ENCODE results near the gene PSMG4.

PSMG4 gene

GRCh38 chr6:3258720-3259490 is at the start of gene PSMG4:
TSS of gene PSMG4 (plus strand) at chr6:3258947. CDS start at chr6:3259023, 76 bp downstream.
- peak in 1 of 2 experiments; percentile 65 for DNase-seq

- no peak for DNase-seq
Measured at GRCh38 chr6:3209114-3210023, 49.4 kb upstream of the PSMG4 start.

GRCh38 chr6:3210024-3210610 is 48.6 kb upstream of the PSMG4 start:
- DNase-seq: no peak

DNA sequence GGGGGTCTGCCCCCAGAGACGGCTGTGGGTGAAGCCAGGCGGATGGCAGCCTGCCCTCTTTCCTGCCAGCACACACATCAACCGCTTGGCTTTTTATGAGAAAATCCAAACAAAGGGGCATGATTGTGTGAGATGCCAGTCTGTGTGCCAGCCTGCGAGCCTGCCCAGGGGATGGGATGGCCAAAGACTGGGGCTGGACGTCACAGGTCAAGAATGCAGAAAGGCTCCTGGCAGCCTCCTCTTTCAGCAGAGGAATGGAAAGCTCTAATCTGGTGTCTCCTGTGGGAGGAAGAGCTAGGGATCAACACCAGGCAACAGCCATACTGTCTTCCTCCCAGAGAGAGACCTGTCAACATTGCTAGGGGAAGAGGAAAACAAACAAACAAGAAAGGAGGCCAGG is 47.1 kb upstream of the PSMG4 start:
- DNase-seq: no peak

GRCh38 chr6:3212261-3212660 is 46.5 kb upstream of the PSMG4 start:
- DNase-seq: no peak

DNA sequence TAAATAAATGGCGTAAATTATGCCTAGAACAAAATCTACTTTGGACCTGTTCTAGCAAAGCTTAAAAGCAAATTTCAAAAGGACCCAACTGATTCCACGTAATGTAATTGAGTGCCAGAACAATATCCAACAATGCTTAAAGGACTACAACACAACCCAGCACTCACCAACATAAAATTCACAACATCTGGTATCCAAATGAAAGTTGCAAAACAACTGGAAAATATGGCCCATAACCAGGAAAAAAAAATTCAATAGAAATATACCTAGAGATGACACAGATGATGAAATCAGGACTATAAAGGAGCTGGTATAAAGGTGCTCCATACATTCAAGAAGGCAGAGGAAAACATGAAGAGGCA is 45.4 kb upstream of the PSMG4 start:
- DNase-seq: no peak

- no peak for DNase-seq
Measured at GRCh38 chr6:3214898-3215297, 43.8 kb upstream of the PSMG4 start.

DNA sequence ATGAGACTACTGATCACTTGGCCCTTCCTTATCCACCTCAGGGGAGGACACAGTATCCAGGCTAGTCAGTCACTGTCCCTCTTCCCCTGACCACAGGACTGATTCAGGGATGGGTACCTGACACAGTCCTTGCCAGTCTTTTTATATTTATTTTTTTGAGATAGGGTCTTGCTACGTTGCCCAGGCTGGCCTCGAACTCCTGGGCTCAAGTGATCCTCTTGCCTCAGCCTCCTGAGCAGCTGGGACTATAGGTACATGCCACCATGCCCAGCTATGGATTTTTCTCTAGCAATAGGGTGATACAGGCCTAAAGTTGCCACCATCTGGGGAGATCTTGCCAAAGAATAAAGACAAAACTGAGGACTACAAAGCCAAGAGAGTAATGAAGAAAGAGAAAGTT is 41.5 kb upstream of the PSMG4 start:
- DNase-seq: no peak

GRCh38 chr6:3218266-3218665 is 40.5 kb upstream of the PSMG4 start:
- no peak for DNase-seq

DNA sequence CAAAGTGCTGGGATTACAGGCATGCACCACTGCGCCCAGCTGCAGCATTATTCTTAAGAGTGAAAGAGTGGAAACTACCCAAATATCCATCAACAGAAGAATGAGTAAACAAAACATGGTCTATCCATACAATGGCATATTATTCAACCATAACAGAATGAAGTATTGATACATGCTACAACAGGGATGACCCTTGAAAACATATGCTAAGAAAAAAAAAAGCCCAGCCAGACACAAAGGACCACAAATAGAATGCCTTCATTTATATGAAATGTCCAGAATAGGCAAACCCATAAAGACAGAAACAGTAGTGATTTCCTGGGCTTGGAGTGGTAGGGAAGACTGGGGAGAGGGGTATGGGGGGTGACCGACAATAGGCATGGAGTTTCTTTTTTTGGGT is 38.4 kb upstream of the PSMG4 start:
- DNase-seq: no peak

GRCh38 chr6:3221578-3221977 is 37.2 kb upstream of the PSMG4 start:
- no peak for DNase-seq

DNA sequence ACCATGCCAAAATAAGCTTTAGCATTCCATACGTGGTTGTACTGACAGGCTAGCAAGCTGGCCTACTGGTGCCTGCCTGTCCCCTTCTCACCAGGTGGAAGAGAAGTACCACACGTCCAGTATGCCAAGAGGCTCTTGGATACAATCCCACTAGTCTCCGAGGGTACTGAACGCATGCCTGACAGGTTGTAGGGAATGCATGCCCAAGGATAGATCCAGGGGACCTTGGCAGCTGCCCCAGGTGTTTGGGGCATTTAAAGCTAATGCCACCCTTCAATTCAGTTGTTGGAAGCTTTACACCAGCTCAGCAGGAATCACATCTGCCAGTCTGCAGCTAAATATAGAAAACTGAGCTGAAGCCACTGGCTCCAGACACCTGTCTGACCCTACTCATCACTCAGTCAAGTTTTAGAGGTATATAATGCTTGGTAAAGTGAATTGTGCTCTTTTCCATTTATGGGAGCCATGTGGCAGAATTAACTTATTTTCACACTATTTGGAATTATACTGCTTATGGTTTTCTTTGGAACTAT is 36.2 kb upstream of the PSMG4 start:
- DNase-seq: no peak

- DNase-seq: no peak
Measured at GRCh38 chr6:3226042-3226441, 32.7 kb upstream of the PSMG4 start.

GRCh38 chr6:3226481-3227362 is 32.0 kb upstream of the PSMG4 start:
- DNase-seq: no peak

- no peak for DNase-seq
Measured at GRCh38 chr6:3227363-3228045, 31.2 kb upstream of the PSMG4 start, which contains the start of gene TUBB2B. TSS of gene TUBB2B (minus strand) at chr6:3227653. CDS start at chr6:3227543, 110 bp downstream.

GRCh38 chr6:3228046-3228671 is 30.6 kb upstream of the PSMG4 start:
- no peak for DNase-seq

DNA sequence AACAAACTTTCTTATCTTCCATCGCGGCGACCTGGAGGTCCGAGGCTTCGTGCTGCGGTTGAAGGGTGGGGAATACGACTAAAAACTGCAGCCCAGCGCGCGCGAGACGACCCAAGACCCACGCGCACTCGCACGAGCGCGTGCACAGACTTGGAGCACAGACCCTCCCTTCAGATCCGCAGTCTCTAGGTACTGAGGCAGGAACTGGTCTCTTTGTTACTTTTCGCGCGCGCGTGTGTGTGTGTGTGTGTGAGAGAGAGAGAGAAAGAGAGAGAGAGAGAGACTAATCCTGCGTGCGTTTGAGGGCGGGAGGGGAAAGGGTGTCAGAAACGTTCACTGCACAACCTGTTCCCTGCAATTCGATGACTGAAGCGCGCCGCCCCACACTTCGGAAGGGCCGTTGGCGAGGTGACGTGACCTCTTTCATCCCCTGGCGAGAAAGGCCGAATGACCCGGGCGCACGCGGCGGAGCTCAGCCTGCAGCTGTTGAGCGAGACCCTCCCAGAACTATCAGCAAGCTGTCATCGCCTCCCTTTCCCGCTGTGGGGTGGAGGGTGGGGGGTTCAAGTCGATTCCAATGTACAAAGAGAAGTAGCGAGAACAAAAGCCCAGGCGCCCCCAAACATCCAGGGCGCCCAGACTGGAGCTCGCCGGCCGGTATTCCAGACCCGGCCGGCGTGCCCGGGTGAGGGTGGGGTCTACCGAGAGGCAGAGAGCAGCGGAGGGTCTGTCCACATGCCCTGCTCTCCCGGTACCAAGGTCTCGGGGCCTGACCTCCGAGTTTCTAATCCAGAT is 29.8 kb upstream of the PSMG4 start:
- DNase-seq: no peak

GRCh38 chr6:3229566-3230178 is 29.1 kb upstream of the PSMG4 start:
- no peak for DNase-seq

- no peak for DNase-seq
Measured at GRCh38 chr6:3230256-3230882, 28.4 kb upstream of the PSMG4 start.
